Lower lobe of right lung (tissue), 2 donors: ENCODE results near the gene UBALD1. TPM values are rescaled to one million over a fixed set of nuclear protein-coding genes. Genes with fewer than 3 reads are reported as not detected.

Experiments used
- ATAC-seq, 2 donors: fragments of 200-7000 bp; cut with Tn5 transposase; one replicate each; pipeline ENCODE4 v1.9.1; 2020 to 2022; ENCODE audit warnings: mild to moderate bottlenecking in 2 of 2, moderate library complexity in 2 of 2
- DNase-seq: peaks from one replicate; pipeline ENCODE4 v3.0.0-alpha.2; 2020
- H3K27ac ChIP-seq: fragments of 200-600 bp; one replicate; pipeline ENCODE4 v1.8.0; 2022
- H3K27me3 ChIP-seq: fragments of 200-600 bp; one replicate; pipeline ENCODE4 v1.8.0; 2022; ENCODE audit warnings: low read depth
- H3K36me3 ChIP-seq: fragments of 200-600 bp; one replicate; pipeline ENCODE4 v1.8.0; 2022; ENCODE audit warnings: mild to moderate bottlenecking
- H3K4me1 ChIP-seq: fragments of 200-600 bp; one replicate; pipeline ENCODE4 v1.8.0; 2022
- H3K4me3 ChIP-seq: fragments of 200-600 bp; one replicate; pipeline ENCODE4 v1.8.0; 2022; ENCODE audit warnings: mild to moderate bottlenecking
- H3K9me3 ChIP-seq: fragments of 200-600 bp; one replicate; pipeline ENCODE4 v1.8.0; 2022
- CTCF ChIP-seq: fragments of 200-600 bp; IDR thresholded peaks from one replicate; pipeline ENCODE4 v1.8.0; 2022; ENCODE audit warnings: antibody characterized with exemption, mild to moderate bottlenecking
- intact Hi-C: fragments of 100-400 bp; cut with DNase I; formaldehyde crosslinking; loops from one replicate; pipeline ENCODE4 v1.11.0; 2022
- total RNA-seq: library from RNA; stranded (reverse); fragmentation: NEBNext Ultra II Directional; extraction: Animal tissue kit (Norgen Biotek cat#: 25700); gene quantifications from one replicate; pipeline ENCODE4 v1.2.1, GENCODE V29; 2021
- donor health status: DM: no; HTN: yes; CAD: no; lungs with severe emphysema.

UBALD1 gene
- total RNA-seq, 1 donor from 2014 or later = 30.2 TPM

GRCh38 chr16:4601864-4602186, 12.9 kb downstream of the UBALD1 start:
- Histone ChIP-seq H3K4me1 (peaks cover 6% of the 10 kb centered on the region), H3K36me3 (no peaks in the 10 kb centered on the region), H3K9me3 (no peaks in the 10 kb centered on the region), H3K27me3 (peaks cover 3% of the 10 kb centered on the region), H3K27ac (no peak overlapping the region), H3K4me3 (no peak overlapping the region)
- no peak for TF ChIP-seq CTCF
- ATAC-seq = no peak
- no peak for DNase-seq
- intact Hi-C loops = no loop called here

GRCh38 chr16:4601036-4601863, 13.4 kb downstream of the UBALD1 start:
- Histone ChIP-seq H3K36me3 (no peaks in the 10 kb centered on the region), H3K27me3 (peaks cover 3% of the 10 kb centered on the region), H3K9me3 (no peaks in the 10 kb centered on the region), H3K4me1 (peaks cover 6% of the 10 kb centered on the region), H3K27ac (no peak overlapping the region), H3K4me3 (no peak overlapping the region)
- ATAC-seq (no peak), DNase-seq (no peak)
- no peak for TF ChIP-seq CTCF
- intact Hi-C loops = no loop called here

GRCh38 chr16:4599545-4599944, 15.1 kb downstream of the UBALD1 start:
- Histone ChIP-seq H3K36me3 (no peaks in the 10 kb centered on the region), H3K9me3 (no peaks in the 10 kb centered on the region), H3K27me3 (peaks cover 3% of the 10 kb centered on the region), H3K4me3 (no peak overlapping the region), H3K4me1 (peaks cover 6% of the 10 kb centered on the region), H3K27ac (no peak overlapping the region)
- DNase-seq (no peak), ATAC-seq (no peak)
- no peak for TF ChIP-seq CTCF
- intact Hi-C loops = no loop called here

GRCh38 chr16:4599037-4599436, 15.7 kb downstream of the UBALD1 start:
- ATAC-seq (no peak), DNase-seq (no peak)
- H3K36me3 ChIP-seq = no peaks in the 10 kb centered on the region
- no peak for TF ChIP-seq CTCF
- no peaks in the 10 kb centered on the region for H3K9me3 ChIP-seq
- intact Hi-C loops = no loop called here
- H3K27me3 ChIP-seq = peaks cover 3% of the 10 kb centered on the region
- H3K4me1 ChIP-seq = peaks cover 6% of the 10 kb centered on the region
- no peak overlapping the region for H3K27ac ChIP-seq
- no peak overlapping the region for H3K4me3 ChIP-seq

GRCh38 chr16:4597174-4597573, 17.5 kb downstream of the UBALD1 start:
- intact Hi-C loops = no loop called here
- Histone ChIP-seq H3K27me3 (peaks cover 3% of the 10 kb centered on the region), H3K36me3 (no peaks in the 10 kb centered on the region), H3K4me1 (peaks cover 6% of the 10 kb centered on the region), H3K4me3 (no peak overlapping the region), H3K27ac (no peak overlapping the region), H3K9me3 (no peaks in the 10 kb centered on the region)
- TF ChIP-seq CTCF = no peak
- DNase-seq = no peak
- ATAC-seq = peak; percentile 38 to 64
